ENCODE data around the gene FGD5.
"Not testable (repeated sequence)": the region's sequence is repeated elsewhere in the genome, so short reads cannot be mapped to it uniquely, and the experiment has no call there.

The FGD5 gene

GRCh38 chr3:14806641-14807263, 12.0 kb upstream of the FGD5 start:
- TF ChIP-seq CTCF (conservative IDR thresholded peaks at IDR 0.05; ENCODE audit: low read depth, low read length): no peak
- no peak overlapping the region for H3K4me3 ChIP-seq (ENCODE audit: low read length)
- DNase-seq (ENCODE audit: low read depth): no peak

GRCh38 chr3:14808025-14808424, 10.7 kb upstream of the FGD5 start:
- no peak for TF ChIP-seq CTCF (conservative IDR thresholded peaks at IDR 0.05; ENCODE audit: low read depth, low read length)
- no peak for DNase-seq (ENCODE audit: low read depth)
- H3K4me3 ChIP-seq (ENCODE audit: low read length): no peak overlapping the region

GRCh38 chr3:14808502-14809266, 10.1 kb upstream of the FGD5 start:
- no peak for TF ChIP-seq CTCF (conservative IDR thresholded peaks at IDR 0.05; ENCODE audit: low read depth, low read length)
- no peak for DNase-seq (ENCODE audit: low read depth)
- no peak overlapping the region for H3K4me3 ChIP-seq (ENCODE audit: low read length)

GRCh38 chr3:14809611-14810010, 9.2 kb upstream of the FGD5 start:
- not testable (repeated sequence) for DNase-seq (ENCODE audit: low read depth); H3K4me3 ChIP-seq (ENCODE audit: low read length)

- H3K4me3 ChIP-seq (ENCODE audit: low read length): no peak overlapping the region
- DNase-seq (ENCODE audit: low read depth): no peak
- TF ChIP-seq CTCF (conservative IDR thresholded peaks at IDR 0.05; ENCODE audit: low read depth, low read length): no peak
These were observed 8.5 kb upstream of the FGD5 start for GRCh38 chr3:14810070-14810791.

GRCh38 chr3:14810801-14811661, 7.7 kb upstream of the FGD5 start:
- TF ChIP-seq CTCF (conservative IDR thresholded peaks at IDR 0.05; ENCODE audit: low read depth, low read length): no peak
- no peak for DNase-seq (ENCODE audit: low read depth)
- H3K4me3 ChIP-seq (ENCODE audit: low read length): no peak overlapping the region

- DNase-seq (ENCODE audit: low read depth): no peak
- no peak for TF ChIP-seq CTCF (conservative IDR thresholded peaks at IDR 0.05; ENCODE audit: low read depth, low read length)
- H3K4me3 ChIP-seq (ENCODE audit: low read length): no peak overlapping the region
These were observed 7.1 kb upstream of the FGD5 start for GRCh38 chr3:14811684-14812083.
